GM18951 (cell line): ENCODE data around the gene TMCC1.

Experiments
- POLR2A ChIP-seq: IDR thresholded peaks from 4 replicates; pipeline ENCODE4 v1.6.1; 2011; ENCODE audit warnings: mild to moderate bottlenecking; ENCODE audit not compliant: insufficient read length, insufficient read depth; ENCODE audit errors: extremely low read depth
- in situ Hi-C: fragments of 300-500 bp; cut with MboI; formaldehyde crosslinking; loops from one replicate; pipeline ENCODE4 v1.12.0; 2022; ENCODE audit warnings: low sequenced_read_pairs, mixed read lengths, inconsistent platforms; ENCODE audit not compliant: unreplicated experiment

TMCC1 gene

GRCh38 chr3:129740090-129740489, 153.4 kb downstream of the TMCC1 start:
- no peak for TF ChIP-seq POLR2A
- in situ Hi-C loops, result no loop called here

- TF ChIP-seq POLR2A, result no peak
- in situ Hi-C loops, result no loop called here
Measured at GRCh38 chr3:129739634-129740033, 153.9 kb downstream of the TMCC1 start.

GRCh38 chr3:129738172-129738571, 155.3 kb downstream of the TMCC1 start:
- no peak for TF ChIP-seq POLR2A
- in situ Hi-C loops, result no loop called here

GRCh38 chr3:129736070-129736469, 157.4 kb downstream of the TMCC1 start:
- TF ChIP-seq POLR2A, result no peak
- in situ Hi-C loops, result no loop called here

- no peak for TF ChIP-seq POLR2A
- in situ Hi-C loops, result no loop called here
Measured at GRCh38 chr3:129735638-129736037, 157.9 kb downstream of the TMCC1 start.

GRCh38 chr3:129734449-129734848, 159.1 kb downstream of the TMCC1 start:
- TF ChIP-seq POLR2A, result no peak
- in situ Hi-C loops, result no loop called here

- no peak for TF ChIP-seq POLR2A
- in situ Hi-C loops, result no loop called here
Measured at GRCh38 chr3:129732200-129732876, 161.2 kb downstream of the TMCC1 start.

GRCh38 chr3:129727707-129728106, 165.8 kb downstream of the TMCC1 start:
- TF ChIP-seq POLR2A, result no peak
- in situ Hi-C loops, result no loop called here

GRCh38 chr3:129723558-129724324, 169.8 kb downstream of the TMCC1 start:
- TF ChIP-seq POLR2A, result no peak

GRCh38 chr3:129722527-129722926, 171.0 kb downstream of the TMCC1 start:
- in situ Hi-C loops, result no loop called here
- TF ChIP-seq POLR2A, result no peak

More at GRCh38 chr3:129723558-129724324, 169.8 kb downstream of the TMCC1 start:
- in situ Hi-C loops, result no loop called here

GRCh38 chr3:129718201-129718600, 175.3 kb downstream of the TMCC1 start:
- no peak for TF ChIP-seq POLR2A
- in situ Hi-C loops, result no loop called here

GRCh38 chr3:129715854-129716253, 177.7 kb downstream of the TMCC1 start:
- in situ Hi-C loops, result no loop called here
- TF ChIP-seq POLR2A, result no peak

- in situ Hi-C loops, result no loop called here
- TF ChIP-seq POLR2A, result no peak
Measured at GRCh38 chr3:129708328-129708861, 185.1 kb downstream of the TMCC1 start.

GRCh38 chr3:129705274-129705673, 188.2 kb downstream of the TMCC1 start:
- TF ChIP-seq POLR2A, result no peak
- in situ Hi-C loops, result no loop called here

- in situ Hi-C loops, result no loop called here
- TF ChIP-seq POLR2A, result no peak
Measured at GRCh38 chr3:129703913-129704312, 189.6 kb downstream of the TMCC1 start.
